GM18520 (cell line): ENCODE results near the gene PNRC2.
"Not testable (repeated sequence)": the region's sequence is repeated elsewhere in the genome, so short reads cannot be mapped to it uniquely, and the experiment has no call there.

ENCODE experiments used
- ATAC-seq: cut with Tn5 transposase; IDR thresholded peaks from one replicate; pipeline ENCODE4 v1.9.1; 2021; ENCODE audit not compliant: unreplicated experiment

Gene PNRC2

GRCh38 chr1:23947366-23947765 lies 12.3 kb upstream of the PNRC2 start:
- ATAC-seq: no peak

- ATAC-seq: no peak
Measured at GRCh38 chr1:23953020-23953419, 6.6 kb upstream of the PNRC2 start.

- no peak for ATAC-seq
Measured at GRCh38 chr1:23957096-23957495, 2.5 kb upstream of the PNRC2 start.

- not testable (repeated sequence) for ATAC-seq
Measured at GRCh38 chr1:23958040-23958809, 1.4 kb upstream of the PNRC2 start.

GRCh38 chr1:23958810-23959460 lies 693 bp upstream of the PNRC2 start:
- ATAC-seq: peak; percentile 37

- ATAC-seq: no peak
Measured at GRCh38 chr1:23960291-23961020, 828 bp downstream of the PNRC2 start.

- ATAC-seq: no peak
Measured at GRCh38 chr1:23963617-23964234, 4.1 kb downstream of the PNRC2 start.

- no peak for ATAC-seq
Measured at GRCh38 chr1:23964235-23964668, 4.6 kb downstream of the PNRC2 start.

GRCh38 chr1:23964790-23965740 lies 5.4 kb downstream of the PNRC2 start:
- ATAC-seq: no peak

- ATAC-seq: no peak
Measured at GRCh38 chr1:23966973-23967493, 7.4 kb downstream of the PNRC2 start.

- ATAC-seq: no peak
Measured at GRCh38 chr1:23967871-23968270, 8.2 kb downstream of the PNRC2 start.

GRCh38 chr1:23977187-23977853 lies 17.7 kb downstream of the PNRC2 start:
- ATAC-seq: no peak

- ATAC-seq: no peak
Measured at GRCh38 chr1:23977854-23978191, 18.2 kb downstream of the PNRC2 start.

- no peak for ATAC-seq
Measured at GRCh38 chr1:23978805-23979204, 19.2 kb downstream of the PNRC2 start.

GRCh38 chr1:23979387-23979880 lies 19.8 kb downstream of the PNRC2 start:
- no peak for ATAC-seq

- ATAC-seq: peak; percentile 83
Measured at GRCh38 chr1:23979881-23980727, 20.5 kb downstream of the PNRC2 start, which contains the start of gene SRSF10. Gene SRSF10 (minus strand): TSS chr1:23980327. CDS start chr1:23980255, 72 bp downstream.

- ATAC-seq: no peak
Measured at GRCh38 chr1:23980728-23981070, 21.1 kb downstream of the PNRC2 start.

- no peak for ATAC-seq
Measured at GRCh38 chr1:23984417-23985186, 25.0 kb downstream of the PNRC2 start.
